Prostate gland (tissue), 2 donors: ENCODE results near the gene CLDND1.
A peak's percentile ranks its signal among the peaks of the same experiment; 100 is the strongest.

Source experiments
- POLR2A ChIP-seq: fragments of 450-650 bp; IDR thresholded peaks from one replicate; pipeline ENCODE4 v1.6.1; 2016; ENCODE audit warnings: antibody characterized with exemption, mild to moderate bottlenecking
- POLR2AphosphoS5 ChIP-seq: sonication (generic); formaldehyde crosslinking; IDR thresholded peaks from one replicate; pipeline ENCODE4 v1.6.1; 2017; ENCODE audit warnings: antibody characterized with exemption
- TF ChIP-seq, protein P1 (sequence below), 4 experiments: fragments of 200-600 bp in 2 of 4; fragments of 450-650 bp in 2 of 4; sonication (generic) in 2 of 4; IDR thresholded peaks; 1 replicate in 3 of 4; 2 replicates in 1 of 4; pipeline ENCODE4 v1.5.1; 2016 to 2019; ENCODE audit warnings: antibody characterized with exemption in 4 of 4, mild to moderate bottlenecking in 2 of 4, moderate library complexity in 2 of 4

DNA sequence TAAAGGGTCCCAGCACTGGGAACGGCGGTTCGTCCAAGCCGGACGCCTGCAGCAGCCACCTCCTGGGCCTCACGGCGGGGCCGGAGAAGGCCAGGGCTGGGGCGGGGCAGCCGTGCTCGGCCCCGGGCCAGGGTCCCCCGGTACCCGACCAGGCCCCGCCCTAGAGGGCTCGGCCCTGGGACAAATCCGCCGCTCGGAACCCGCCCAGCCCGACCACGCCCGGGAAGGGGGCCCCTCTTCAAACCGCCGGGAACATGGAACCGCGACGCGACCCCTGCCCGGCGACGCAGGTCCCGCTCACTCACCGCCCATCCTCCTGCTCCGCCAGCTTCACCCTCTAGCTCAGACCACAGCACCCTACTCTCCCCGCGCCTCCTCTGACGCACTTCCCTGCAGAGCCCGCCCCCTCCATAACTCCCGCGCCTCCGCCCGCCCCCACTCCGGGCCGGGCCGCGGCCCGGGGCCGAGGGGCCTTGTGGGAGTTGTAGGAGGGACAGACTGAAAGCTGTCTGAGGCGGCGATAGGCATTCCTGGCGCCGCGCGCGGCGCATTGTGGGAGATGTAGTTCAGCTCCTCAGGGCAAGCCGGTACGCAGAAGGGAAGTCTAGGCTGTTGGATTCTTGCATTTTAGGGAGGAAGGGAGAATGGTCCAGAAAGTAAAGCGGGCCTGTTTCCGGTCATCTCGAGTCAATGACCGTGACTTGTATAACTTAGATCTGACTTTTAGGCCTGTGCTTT is at the start of gene CLDND1:
- TF ChIP-seq, protein P1, sequence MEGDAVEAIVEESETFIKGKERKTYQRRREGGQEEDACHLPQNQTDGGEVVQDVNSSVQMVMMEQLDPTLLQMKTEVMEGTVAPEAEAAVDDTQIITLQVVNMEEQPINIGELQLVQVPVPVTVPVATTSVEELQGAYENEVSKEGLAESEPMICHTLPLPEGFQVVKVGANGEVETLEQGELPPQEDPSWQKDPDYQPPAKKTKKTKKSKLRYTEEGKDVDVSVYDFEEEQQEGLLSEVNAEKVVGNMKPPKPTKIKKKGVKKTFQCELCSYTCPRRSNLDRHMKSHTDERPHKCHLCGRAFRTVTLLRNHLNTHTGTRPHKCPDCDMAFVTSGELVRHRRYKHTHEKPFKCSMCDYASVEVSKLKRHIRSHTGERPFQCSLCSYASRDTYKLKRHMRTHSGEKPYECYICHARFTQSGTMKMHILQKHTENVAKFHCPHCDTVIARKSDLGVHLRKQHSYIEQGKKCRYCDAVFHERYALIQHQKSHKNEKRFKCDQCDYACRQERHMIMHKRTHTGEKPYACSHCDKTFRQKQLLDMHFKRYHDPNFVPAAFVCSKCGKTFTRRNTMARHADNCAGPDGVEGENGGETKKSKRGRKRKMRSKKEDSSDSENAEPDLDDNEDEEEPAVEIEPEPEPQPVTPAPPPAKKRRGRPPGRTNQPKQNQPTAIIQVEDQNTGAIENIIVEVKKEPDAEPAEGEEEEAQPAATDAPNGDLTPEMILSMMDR (IDR thresholded peaks at IDR 0.05), result no peak
- peak; percentile 96 for TF ChIP-seq POLR2AphosphoS5
- TF ChIP-seq POLR2A, result peak; percentile 89
